Inflammatory macrophage (primary cell): ENCODE measurements around the gene WDR1.

Experiments used
- DNase-seq, 2 donors: peaks; one replicate each; pipeline ENCODE4 v3.0.0-alpha.2; 2020 to 2022

Gene WDR1

GRCh38 chr4:10114147-10114546 lies 2.5 kb downstream of the WDR1 start:
- no peak for DNase-seq

- no peak for DNase-seq
Measured at GRCh38 chr4:10113362-10114047, 3.1 kb downstream of the WDR1 start.

- no peak for DNase-seq
Measured at GRCh38 chr4:10112658-10113284, 3.8 kb downstream of the WDR1 start.

- DNase-seq = no peak
Measured at GRCh38 chr4:10111067-10111801, 5.4 kb downstream of the WDR1 start.

GRCh38 chr4:10109995-10110670 lies 6.5 kb downstream of the WDR1 start:
- no peak for DNase-seq

- no peak for DNase-seq
Measured at GRCh38 chr4:10108818-10109783, 7.5 kb downstream of the WDR1 start.

GRCh38 chr4:10108391-10108790 lies 8.2 kb downstream of the WDR1 start:
- DNase-seq = no peak

- DNase-seq = no peak
Measured at GRCh38 chr4:10107111-10108091, 9.2 kb downstream of the WDR1 start.

- peak; percentile 80 to 88 for DNase-seq
Measured at GRCh38 chr4:10106421-10107039, 10.1 kb downstream of the WDR1 start.

GRCh38 chr4:10105920-10106319 lies 10.7 kb downstream of the WDR1 start:
- DNase-seq = no peak

GRCh38 chr4:10105421-10105820 lies 11.2 kb downstream of the WDR1 start:
- no peak for DNase-seq

- peak in 1 of 2 donors; percentile 14 for DNase-seq
Measured at GRCh38 chr4:10104991-10105276, 11.7 kb downstream of the WDR1 start.

- no peak for DNase-seq
Measured at GRCh38 chr4:10104211-10104990, 12.2 kb downstream of the WDR1 start.

GRCh38 chr4:10102474-10103332 lies 13.9 kb downstream of the WDR1 start:
- DNase-seq = no peak

- no peak for DNase-seq
Measured at GRCh38 chr4:10101671-10102473, 14.7 kb downstream of the WDR1 start.

GRCh38 chr4:10100734-10101216 lies 15.8 kb downstream of the WDR1 start:
- DNase-seq = peak; percentile 82 to 86

- DNase-seq = peak in 1 of 2 donors; percentile 24
Measured at GRCh38 chr4:10099499-10100325, 16.9 kb downstream of the WDR1 start.
